H9 (cell line): ENCODE measurements around the gene PLAAT3. TPM values are rescaled to one million over a fixed set of nuclear protein-coding genes. Genes with fewer than 3 reads are reported as not detected.
A peak's percentile ranks its signal among the peaks of the same experiment; 100 is the strongest.
"Not testable (repeated sequence)": the region's sequence is repeated elsewhere in the genome, so short reads cannot be mapped to it uniquely, and the experiment has no call there.

Experiments used
- DNase-seq: peaks from one replicate; pipeline ENCODE4 v3.0.0-alpha.2; 2017
- H2AFZ ChIP-seq: one replicate; pipeline ENCODE4 v1.6.1; 2013; ENCODE audit warnings: mild to moderate bottlenecking, low read length, control low read depth, moderate library complexity
- H2AK5ac ChIP-seq: 2 replicates; pipeline ENCODE4 v1.6.1; 2013; ENCODE audit warnings: low read length, control low read depth, mixed read lengths; ENCODE audit not compliant: insufficient read length
- H2BK120ac ChIP-seq: one replicate; pipeline ENCODE4 v1.6.1; 2013; ENCODE audit warnings: low read depth, mild to moderate bottlenecking, low read length, control low read depth, inconsistent platforms; ENCODE audit not compliant: poor library complexity, severe bottlenecking
- H2BK12ac ChIP-seq: 2 replicates; pipeline ENCODE4 v1.6.1; 2013; ENCODE audit warnings: low read length, control low read depth, mixed read lengths, low read depth; ENCODE audit not compliant: insufficient read length
- H2BK15ac ChIP-seq: 2 replicates; pipeline ENCODE4 v1.6.1; 2013; ENCODE audit warnings: low read depth, low read length, control low read depth
- H2BK20ac ChIP-seq: one replicate; pipeline ENCODE4 v1.6.1; 2013; ENCODE audit warnings: low read depth, mild to moderate bottlenecking, low read length, control low read depth, inconsistent platforms; ENCODE audit not compliant: poor library complexity, severe bottlenecking
- H2BK5ac ChIP-seq: 2 replicates; pipeline ENCODE4 v1.6.1; 2013; ENCODE audit warnings: low read length, control low read depth, mixed read lengths; ENCODE audit not compliant: insufficient read length
- H3K14ac ChIP-seq: 2 replicates; pipeline ENCODE4 v1.6.1; 2013; ENCODE audit warnings: low read length, control low read depth; ENCODE audit not compliant: insufficient read depth
- H3K18ac ChIP-seq: 2 replicates; pipeline ENCODE4 v1.6.1; 2013; ENCODE audit warnings: low read depth, mild to moderate bottlenecking, mixed read lengths, low read length, control low read depth; ENCODE audit not compliant: insufficient read length
- H3K23ac ChIP-seq: 2 replicates; pipeline ENCODE4 v1.6.1; 2013; ENCODE audit warnings: low read length, control low read depth, mixed read lengths, low read depth; ENCODE audit not compliant: insufficient read length
- H3K23me2 ChIP-seq: 2 replicates; pipeline ENCODE4 v1.6.1; 2013; ENCODE audit warnings: low read depth, mild to moderate bottlenecking, mixed read lengths, low read length, control low read depth; ENCODE audit not compliant: insufficient read length, poor library complexity, severe bottlenecking
- H3K27ac ChIP-seq: 2 replicates; pipeline ENCODE4 v1.5.1; 2013; ENCODE audit warnings: low read length, control low read depth, mixed read lengths, low read depth; ENCODE audit not compliant: insufficient read length
- H3K27me3 ChIP-seq: 2 replicates; pipeline ENCODE4 v1.6.1; 2013; ENCODE audit warnings: low read length, control low read depth, inconsistent platforms; ENCODE audit not compliant: insufficient read depth
- H3K4ac ChIP-seq: 2 replicates; pipeline ENCODE4 v1.6.1; 2013; ENCODE audit warnings: low read depth, mild to moderate bottlenecking, control low read depth, inconsistent platforms, low read length, moderate library complexity
- H3K4me1 ChIP-seq: 2 replicates; pipeline ENCODE4 v1.6.1; 2013; ENCODE audit warnings: low read length, control low read depth, inconsistent platforms; ENCODE audit not compliant: insufficient read depth
- H3K4me2 ChIP-seq: 2 replicates; pipeline ENCODE4 v1.6.1; 2013; ENCODE audit warnings: low read length, control low read depth, mixed read lengths; ENCODE audit not compliant: insufficient read length, insufficient read depth
- H3K56ac ChIP-seq: 2 replicates; pipeline ENCODE4 v1.6.1; 2013; ENCODE audit warnings: low read depth, mild to moderate bottlenecking, mixed read lengths, low read length, control low read depth; ENCODE audit not compliant: insufficient read length
- H3K79me1 ChIP-seq: 2 replicates; pipeline ENCODE4 v1.6.1; 2013; ENCODE audit warnings: low read depth, mild to moderate bottlenecking, moderate library complexity, low read length, control low read depth, inconsistent platforms; ENCODE audit not compliant: insufficient read depth, poor library complexity, severe bottlenecking
- H3K79me2 ChIP-seq: 2 replicates; pipeline ENCODE4 v1.6.1; 2013; ENCODE audit warnings: low read length, control low read depth, inconsistent platforms; ENCODE audit not compliant: insufficient read depth
- H3K9ac ChIP-seq: 2 replicates; pipeline ENCODE4 v1.6.1; 2013; ENCODE audit warnings: low read length, control low read depth, mixed read lengths; ENCODE audit not compliant: insufficient read length; ENCODE audit errors: extremely low read depth
- H3K9me3 ChIP-seq: one replicate; pipeline ENCODE4 v1.6.1; 2013; ENCODE audit warnings: low read depth, low read length, inconsistent platforms; ENCODE audit not compliant: control insufficient read depth
- H3T11ph ChIP-seq: one replicate; pipeline ENCODE4 v1.6.1; 2013; ENCODE audit warnings: mild to moderate bottlenecking, low read length, control low read depth, inconsistent platforms
- H4K20me1 ChIP-seq: one replicate; pipeline ENCODE4 v1.6.1; 2013; ENCODE audit not compliant: control insufficient read depth, insufficient read length, insufficient read depth
- H4K5ac ChIP-seq: 2 replicates; pipeline ENCODE4 v1.6.1; 2013; ENCODE audit warnings: low read depth, mild to moderate bottlenecking, mixed read lengths, low read length, control low read depth; ENCODE audit not compliant: insufficient read length
- H4K8ac ChIP-seq: replicated peaks from 2 replicates; pipeline ENCODE4 v1.6.1; 2013; ENCODE audit warnings: low read length, control low read depth, mixed read lengths, low read depth; ENCODE audit not compliant: insufficient read length
- H4K91ac ChIP-seq: 2 replicates; pipeline ENCODE4 v1.6.1; 2013; ENCODE audit warnings: low read depth, mild to moderate bottlenecking, moderate library complexity, mixed read lengths, low read length, control low read depth; ENCODE audit not compliant: insufficient read length
- H3K27ac Mint-ChIP-seq, 3 experiments: 2 replicates in 2 of 3; 3 replicates in 1 of 3; pipeline ENCODE4 v1.8.0; 2020 to 2021; ENCODE audit warnings: mixed read lengths in 3 of 3, mild to moderate bottlenecking in 1 of 3, moderate library complexity in 1 of 3
- H3K27me3 Mint-ChIP-seq: 2 replicates; pipeline ENCODE4 v1.8.0; 2021; ENCODE audit warnings: low read depth, mild to moderate bottlenecking, moderate library complexity, mixed read lengths
- H3K36me3 Mint-ChIP-seq, 3 experiments: 2 replicates in 2 of 3; 3 replicates in 1 of 3; pipeline ENCODE4 v1.8.0; 2020 to 2021; ENCODE audit warnings: low read depth in 3 of 3, mixed read lengths in 3 of 3; ENCODE audit not compliant: insufficient read depth in 1 of 3
- H3K4me1 Mint-ChIP-seq, 2 experiments: 2 replicates each; pipeline ENCODE4 v1.8.0; 2020; ENCODE audit warnings: mixed read lengths in 2 of 2
- H3K4me3 Mint-ChIP-seq, 2 experiments: 2 replicates in 1 of 2; 3 replicates in 1 of 2; pipeline ENCODE4 v1.8.0; 2020 to 2021; ENCODE audit warnings: mild to moderate bottlenecking in 2 of 2, mixed read lengths in 2 of 2, moderate library complexity in 1 of 2
- H3K9me3 Mint-ChIP-seq, 2 experiments: 2 replicates in 1 of 2; 3 replicates in 1 of 2; pipeline ENCODE4 v1.8.0; 2020; ENCODE audit warnings: mild to moderate bottlenecking in 2 of 2, mixed read lengths in 2 of 2, moderate library complexity in 1 of 2
- WGBS: extraction: QIAGEN DNeasy Blood & Tissue Kit; methylation state at CpG from one replicate; pipeline ENCODE4 v1.1.7; 2013; ENCODE audit warnings: missing lambda C conversion rate, low lambda C conversion rate, mixed read lengths; ENCODE audit not compliant: insufficient read length; ENCODE audit errors: extremely low coverage; 5-methylcytosine and 5-hydroxymethylcytosine counted together
- total RNA-seq: library from RNA; stranded (reverse); gene quantifications from 2 replicates; pipeline ENCODE4 v1.2.1, GENCODE V29; 2021
- TF ChIP-seq, protein P1 (sequence below): fragments of 200-600 bp; sonication (generic); conservative IDR thresholded peaks from 3 replicates; pipeline ENCODE4 v1.8.0; 2021; ENCODE audit warnings: antibody characterized with exemption, mild to moderate bottlenecking

PLAAT3 gene
- total RNA-seq, 1 experiment from 2014 or later: 188 TPM

DNA sequence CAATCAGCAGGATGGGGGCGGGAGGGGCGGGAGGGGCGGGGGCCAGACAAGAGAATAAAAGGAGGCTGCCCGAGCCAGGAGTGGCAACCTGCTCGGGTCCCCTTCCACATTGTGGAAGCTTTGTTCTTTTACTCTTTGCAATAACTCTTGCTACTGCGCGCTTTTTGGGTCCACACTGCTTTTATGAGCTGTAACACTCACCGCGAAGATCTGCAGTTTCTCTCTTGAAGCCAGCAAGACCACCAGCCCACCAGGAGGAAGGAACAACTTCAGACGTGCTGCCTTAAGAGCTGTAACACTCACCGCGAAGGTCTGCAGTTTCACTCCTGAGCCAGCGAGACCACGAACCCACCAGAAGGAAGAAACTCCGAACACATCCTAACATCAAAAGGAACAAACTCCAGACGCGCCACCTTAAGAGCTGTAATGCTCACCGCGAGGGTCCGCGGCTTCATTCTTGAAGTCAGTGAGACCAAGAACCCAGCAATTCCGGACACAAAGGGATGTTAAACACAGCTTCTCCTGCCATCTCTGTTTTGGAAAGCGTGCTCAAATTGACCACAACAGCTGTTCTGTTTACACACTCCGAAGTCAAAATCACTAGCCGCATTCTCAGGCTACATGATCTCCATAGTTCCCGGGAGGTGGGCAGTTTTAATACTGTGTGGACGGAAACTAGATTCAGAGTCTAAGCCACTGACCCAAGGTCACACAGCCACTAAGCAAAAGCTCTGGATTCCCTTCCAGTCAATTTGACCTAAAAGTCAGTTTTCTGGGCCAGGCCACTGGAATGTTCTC is 62.9 kb downstream of the PLAAT3 start:
- Histone ChIP-seq H3K9me3 (no peaks in the 10 kb centered on the region), H3K4me2 (no peak overlapping the region), H3K23ac (no peak overlapping the region), H4K91ac (no peak overlapping the region), H2AK5ac (no peak overlapping the region), H3T11ph (no peak overlapping the region), H4K20me1 (no peaks in the 10 kb centered on the region), H2BK15ac (no peak overlapping the region), H3K79me1 (no peaks in the 10 kb centered on the region), H3K18ac (no peak overlapping the region), H2BK120ac (no peak overlapping the region), H3K27ac (no peak overlapping the region), H3K79me2 (no peaks in the 10 kb centered on the region), H3K4me1 (no peaks in the 10 kb centered on the region), H3K4ac (no peak overlapping the region), H3K9ac (no peak overlapping the region), H3K23me2 (no peaks in the 10 kb centered on the region), H3K14ac (no peak overlapping the region), H3K56ac (no peak overlapping the region), H2AFZ (no peak overlapping the region), H2BK20ac (no peak overlapping the region), H3K27me3 (no peaks in the 10 kb centered on the region), H4K5ac (no peak overlapping the region), H2BK12ac (no peak overlapping the region), H4K8ac (no peak overlapping the region), H2BK5ac (no peak overlapping the region)
- no CpG with 5 or more reads among the region's 27 CpGs for WGBS
- Mint-ChIP-seq H3K4me1 (peaks cover 29 to 34% of the 10 kb centered on the region in 2 experiments), H3K27me3 (no peaks in the 10 kb centered on the region), H3K36me3 (peaks cover 0 to 6% (median 0%) of the 10 kb centered on the region in 3 experiments; a peak in 4 of 7 replicates), H3K27ac (peak overlapping the region in 1 of 3 experiments; percentile 61; a peak in 1 of 7 replicates), H3K9me3 (peaks cover 3 to 9% of the 10 kb centered on the region in 2 experiments; a peak in 2 of 5 replicates), H3K4me3 (no peak overlapping the region)
- TF ChIP-seq, protein P1, sequence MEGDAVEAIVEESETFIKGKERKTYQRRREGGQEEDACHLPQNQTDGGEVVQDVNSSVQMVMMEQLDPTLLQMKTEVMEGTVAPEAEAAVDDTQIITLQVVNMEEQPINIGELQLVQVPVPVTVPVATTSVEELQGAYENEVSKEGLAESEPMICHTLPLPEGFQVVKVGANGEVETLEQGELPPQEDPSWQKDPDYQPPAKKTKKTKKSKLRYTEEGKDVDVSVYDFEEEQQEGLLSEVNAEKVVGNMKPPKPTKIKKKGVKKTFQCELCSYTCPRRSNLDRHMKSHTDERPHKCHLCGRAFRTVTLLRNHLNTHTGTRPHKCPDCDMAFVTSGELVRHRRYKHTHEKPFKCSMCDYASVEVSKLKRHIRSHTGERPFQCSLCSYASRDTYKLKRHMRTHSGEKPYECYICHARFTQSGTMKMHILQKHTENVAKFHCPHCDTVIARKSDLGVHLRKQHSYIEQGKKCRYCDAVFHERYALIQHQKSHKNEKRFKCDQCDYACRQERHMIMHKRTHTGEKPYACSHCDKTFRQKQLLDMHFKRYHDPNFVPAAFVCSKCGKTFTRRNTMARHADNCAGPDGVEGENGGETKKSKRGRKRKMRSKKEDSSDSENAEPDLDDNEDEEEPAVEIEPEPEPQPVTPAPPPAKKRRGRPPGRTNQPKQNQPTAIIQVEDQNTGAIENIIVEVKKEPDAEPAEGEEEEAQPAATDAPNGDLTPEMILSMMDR: no peak
- DNase-seq: no peak

DNA sequence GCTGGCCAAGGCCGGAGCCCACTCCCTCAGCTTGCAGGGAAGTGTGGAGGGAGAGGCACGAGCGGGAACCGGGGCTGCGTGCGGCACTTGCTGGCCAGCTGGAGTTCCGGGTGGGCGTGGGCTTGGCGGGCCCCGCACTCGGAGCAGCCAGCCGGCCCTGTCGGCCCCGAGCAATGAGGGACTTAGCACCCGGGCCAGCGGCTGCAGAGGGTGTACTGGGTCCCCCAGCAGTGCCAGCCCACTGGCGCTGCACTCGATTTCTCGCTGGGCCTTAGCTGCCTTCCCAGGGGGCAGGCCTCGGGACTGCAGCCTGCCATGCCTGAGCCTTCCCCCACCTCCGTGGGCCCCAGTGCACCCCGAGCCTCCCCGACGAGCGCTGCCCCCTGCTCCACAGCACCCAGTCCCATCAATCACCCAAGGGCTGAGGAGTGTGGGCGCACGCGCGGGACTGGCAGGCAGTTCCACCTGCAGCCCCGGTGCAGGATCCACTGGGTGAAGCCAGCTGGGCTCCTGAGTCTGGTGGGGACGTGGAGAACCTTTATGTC is 64.0 kb downstream of the PLAAT3 start:
- H3K4me1 Mint-ChIP-seq: peaks cover 25 to 28% of the 10 kb centered on the region in 2 experiments
- not testable (repeated sequence) for H4K20me1 ChIP-seq, H3K4me2 ChIP-seq, H3K9me3 Mint-ChIP-seq, H4K8ac ChIP-seq, H2BK120ac ChIP-seq, H3K4ac ChIP-seq, H2BK15ac ChIP-seq, H3K27me3 Mint-ChIP-seq, H3K79me2 ChIP-seq, H3K56ac ChIP-seq, H3K4me3 Mint-ChIP-seq, H3K23me2 ChIP-seq, H4K91ac ChIP-seq, H3K36me3 Mint-ChIP-seq, H3K79me1 ChIP-seq, H3K4me1 ChIP-seq, H3K9ac ChIP-seq, H2BK12ac ChIP-seq, H3K18ac ChIP-seq, H4K5ac ChIP-seq, H3K23ac ChIP-seq, DNase-seq, H3T11ph ChIP-seq, H2AK5ac ChIP-seq, H3K27ac Mint-ChIP-seq, H2BK20ac ChIP-seq, H2BK5ac ChIP-seq, H2AFZ ChIP-seq, H3K27ac ChIP-seq, H3K27me3 ChIP-seq, H3K9me3 ChIP-seq, H3K14ac ChIP-seq
- WGBS: no CpG with 5 or more reads among the region's 31 CpGs
